GM21381 (cell line): ENCODE measurements around the gene MED12.
A peak's percentile ranks its signal among the peaks of the same experiment; 100 is the strongest.

Source experiments
- ATAC-seq: cut with Tn5 transposase; IDR thresholded peaks from one replicate; pipeline ENCODE4 v1.9.1; 2021; ENCODE audit warnings: mild to moderate bottlenecking, moderate library complexity; ENCODE audit not compliant: unreplicated experiment

MED12 gene

DNA sequence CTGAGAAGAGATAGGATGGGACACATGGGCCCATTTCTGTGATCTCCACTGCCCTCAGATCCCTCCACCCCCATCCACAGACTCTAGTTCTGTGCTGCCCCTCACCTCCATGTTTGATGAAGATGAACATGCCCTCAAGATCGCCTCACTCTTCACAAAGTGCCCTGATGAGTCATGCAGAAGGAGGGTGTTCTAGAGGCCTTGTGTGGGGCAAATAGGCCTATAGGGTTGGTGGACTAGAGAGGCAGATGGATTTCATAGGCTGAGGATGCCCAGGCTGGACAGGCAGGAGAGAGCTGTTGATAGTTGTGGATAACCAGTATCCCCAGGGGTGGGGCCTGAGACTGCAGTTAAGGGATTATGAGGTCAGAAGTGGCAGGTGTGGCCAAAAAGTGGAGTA lies 12.0 kb upstream of the MED12 start, which contains the start of gene CXorf65:
TSS of gene CXorf65 (minus strand) at position 314 of the 400 bp plus-strand sequence. CDS start at position 130, 184 bp downstream.
- ATAC-seq = no peak

DNA sequence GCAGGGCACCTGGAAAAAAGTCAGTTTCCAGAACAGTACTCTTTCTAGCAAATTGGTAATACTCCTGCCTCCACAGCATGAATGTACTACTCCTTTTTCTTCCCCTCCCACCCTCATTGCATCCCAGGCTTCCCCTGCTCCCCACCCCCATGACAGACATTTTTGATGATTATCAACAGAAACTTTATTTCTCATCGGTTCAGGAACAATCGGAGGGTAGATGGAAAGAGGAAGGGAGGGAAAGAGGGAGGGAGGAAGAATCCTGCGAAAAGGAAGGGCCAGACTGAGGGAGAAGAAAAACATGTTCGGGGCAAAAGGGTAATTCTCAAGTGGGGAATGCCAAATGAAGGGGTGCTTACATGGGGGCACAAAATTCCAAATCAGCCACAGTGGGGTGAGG lies 11.2 kb upstream of the MED12 start:
- ATAC-seq = no peak

DNA sequence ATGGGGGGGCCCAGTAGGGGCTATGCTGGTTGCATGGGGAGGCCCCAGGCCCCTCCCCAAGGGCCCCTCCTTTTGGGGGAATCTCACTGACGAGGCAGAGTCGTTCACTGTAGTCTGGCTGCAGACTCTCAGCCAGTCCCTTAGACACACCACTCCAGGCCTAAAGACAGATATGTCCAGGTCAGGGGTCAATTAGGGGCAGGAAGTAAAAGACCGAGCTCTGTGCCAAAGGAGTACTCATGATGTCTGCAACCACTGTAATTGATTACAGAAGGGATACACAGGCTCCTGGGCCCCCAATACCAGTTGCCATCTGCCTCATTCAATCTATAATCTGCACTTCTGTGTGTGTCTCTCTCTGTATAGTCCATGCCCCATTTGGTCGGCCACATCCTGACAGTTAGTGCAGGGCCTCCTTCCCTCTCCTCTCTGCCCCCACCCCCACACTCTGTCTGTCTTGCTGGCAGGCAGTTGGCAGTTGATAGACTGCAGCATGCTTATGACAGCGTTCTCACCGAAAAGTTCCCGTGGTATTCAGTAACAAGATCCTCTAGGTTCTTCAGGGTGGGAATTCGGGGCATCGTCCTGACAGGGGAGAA lies 10.5 kb upstream of the MED12 start:
- ATAC-seq = no peak

DNA sequence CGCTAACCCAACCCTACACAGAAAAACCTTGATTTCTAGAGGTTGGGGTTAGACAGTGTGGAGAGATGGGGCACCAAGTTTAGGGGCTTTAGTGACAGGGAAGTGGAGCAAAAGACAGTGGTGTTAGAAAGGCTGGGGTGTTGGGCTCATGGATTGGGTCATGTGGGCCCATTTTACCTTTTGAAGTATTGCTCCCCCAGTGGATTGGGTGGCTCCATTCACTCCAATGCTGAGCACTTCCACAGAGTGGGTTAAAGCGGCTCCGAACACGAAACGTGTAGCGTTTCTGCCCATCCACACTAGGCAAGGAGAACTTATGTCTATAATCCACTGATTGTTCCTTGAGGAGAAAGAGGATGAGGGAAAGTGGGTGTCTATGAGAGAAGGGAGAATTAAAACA lies 9.3 kb upstream of the MED12 start:
- ATAC-seq = no peak

DNA sequence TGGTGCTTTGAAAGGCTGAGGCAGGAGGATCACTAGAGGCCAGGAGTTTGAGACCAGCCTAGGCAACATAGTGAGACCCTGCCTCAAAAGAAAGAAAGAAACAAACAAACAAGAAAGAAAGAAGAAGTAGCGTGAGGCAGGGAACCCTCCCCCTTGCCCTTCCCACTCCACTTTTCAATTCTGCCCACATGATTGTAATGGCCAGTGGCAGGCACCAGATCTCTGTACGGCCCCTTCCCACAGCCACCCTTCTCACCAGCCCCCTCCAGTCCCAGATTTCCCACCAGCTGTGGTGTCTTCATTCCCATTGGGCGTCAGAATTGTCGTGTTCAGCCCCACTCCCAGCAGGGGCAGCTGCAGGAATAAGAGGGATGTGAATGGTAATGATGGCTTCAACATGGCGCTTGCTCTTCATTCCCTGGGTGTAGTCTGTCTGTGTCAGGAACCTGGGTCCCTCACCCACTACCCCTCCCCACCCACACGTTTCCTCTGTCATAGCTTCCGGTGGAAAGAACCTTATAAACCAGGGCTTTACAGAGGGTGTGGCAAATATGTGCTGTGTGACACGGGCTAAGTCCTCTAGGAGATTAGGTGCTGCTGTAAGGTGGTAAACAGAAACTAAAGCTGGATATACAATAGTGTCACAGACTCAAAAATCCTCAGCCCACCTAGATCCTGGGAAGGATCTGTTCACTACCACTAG lies 7.1 kb upstream of the MED12 start, which contains the start of gene IL2RG:
TSS of gene IL2RG (minus strand) at position 437 of the 703 bp plus-strand sequence. CDS start at position 399, 38 bp downstream.
- peak; percentile 79 for ATAC-seq

DNA sequence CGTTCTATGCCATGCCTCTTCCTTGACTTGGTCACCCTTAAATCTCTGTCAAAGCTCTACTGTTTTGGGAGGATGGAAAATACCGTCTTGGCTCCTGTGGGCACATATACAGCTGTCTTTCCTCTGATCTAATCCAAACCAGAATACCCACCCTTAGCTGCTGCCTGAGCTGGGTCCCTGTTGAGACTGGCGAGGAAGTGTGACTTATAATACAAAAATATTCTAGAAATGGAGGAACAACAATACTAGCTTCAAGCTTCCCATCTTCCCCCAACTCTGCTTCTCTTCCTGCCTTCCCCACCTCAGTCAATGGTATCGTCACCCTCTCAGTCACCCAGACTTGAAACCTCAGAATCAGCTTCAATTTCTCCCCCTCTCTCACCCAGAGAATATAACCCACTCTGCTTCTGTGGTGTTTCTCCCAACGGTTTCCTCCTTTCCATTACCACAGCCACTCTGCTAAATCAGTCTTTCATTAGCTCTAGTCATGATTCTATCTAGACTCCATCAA lies 6.4 kb upstream of the MED12 start:
- ATAC-seq = peak; percentile 20

DNA sequence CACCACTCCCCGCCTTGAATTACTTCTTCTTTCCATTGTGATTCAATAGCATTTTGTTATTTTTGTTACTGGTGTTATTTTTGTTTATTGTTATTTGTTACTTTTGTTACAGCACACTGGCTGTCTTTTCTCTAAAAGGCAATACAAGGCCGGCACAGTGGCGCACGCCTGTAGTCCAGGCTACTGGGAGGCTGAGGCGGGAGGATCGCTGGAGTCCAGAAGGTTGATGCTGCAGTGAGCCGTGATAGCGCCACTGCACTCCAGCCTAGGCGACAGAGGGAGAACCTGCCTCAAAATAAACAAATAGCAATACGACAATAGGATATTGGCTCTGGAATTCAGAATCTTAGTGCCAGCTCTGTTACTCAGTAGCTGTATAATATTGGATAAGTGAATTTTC lies 1.0 kb upstream of the MED12 start:
- no peak for ATAC-seq

DNA sequence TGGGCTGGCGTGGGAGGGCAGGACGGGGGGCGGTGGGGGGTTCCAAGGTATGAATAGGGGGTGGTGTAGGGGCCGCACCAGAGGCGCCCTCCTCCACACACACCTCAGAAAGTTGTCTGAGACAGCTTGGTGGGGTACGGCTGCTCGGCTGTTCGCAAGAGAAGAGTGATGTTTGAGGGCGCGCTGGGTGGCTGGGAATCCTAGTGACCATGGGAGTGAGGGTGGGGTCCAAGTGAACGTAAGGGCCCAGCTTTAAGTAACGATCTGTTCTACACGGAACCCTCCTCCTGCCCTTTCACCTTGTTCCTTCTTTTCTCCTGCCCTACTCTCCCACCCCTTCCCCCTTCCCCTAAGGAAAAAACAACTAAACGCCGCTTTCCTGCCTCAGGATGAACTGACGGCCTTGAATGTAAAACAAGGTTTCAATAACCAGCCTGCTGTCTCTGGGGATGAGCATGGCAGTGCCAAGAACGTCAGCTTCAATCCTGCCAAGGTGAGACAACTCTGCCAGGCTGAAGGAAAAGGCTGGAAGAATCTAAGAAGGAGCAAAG lies 664 bp downstream of the MED12 start:
- ATAC-seq = no peak

DNA sequence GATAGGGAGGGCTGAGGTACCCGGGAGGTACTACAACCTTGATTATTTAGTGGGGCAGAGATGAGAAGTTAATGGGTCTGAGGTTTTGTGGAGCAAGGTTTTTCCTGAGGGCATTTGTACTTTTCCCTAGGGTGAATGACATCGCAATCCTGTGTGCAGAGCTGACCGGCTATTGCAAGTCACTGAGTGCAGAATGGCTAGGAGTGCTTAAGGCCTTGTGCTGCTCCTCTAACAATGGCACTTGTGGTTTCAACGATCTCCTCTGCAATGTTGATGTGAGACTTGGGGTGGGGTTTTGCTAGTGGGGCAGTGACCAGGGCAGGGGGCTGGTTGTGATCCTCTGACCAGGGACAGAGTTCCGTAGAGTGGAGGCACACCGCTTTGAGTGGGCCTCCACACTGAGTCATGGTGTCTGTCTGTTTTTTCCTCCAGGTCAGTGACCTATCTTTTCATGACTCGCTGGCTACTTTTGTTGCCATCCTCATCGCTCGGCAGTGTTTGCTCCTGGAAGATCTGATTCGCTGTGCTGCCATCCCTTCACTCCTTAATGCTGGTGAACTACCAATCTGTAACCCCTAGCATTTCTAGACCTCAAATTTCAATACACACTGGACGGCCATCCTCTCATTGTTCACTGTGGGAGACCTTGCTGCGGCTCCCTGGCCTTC lies 9.9 kb downstream of the MED12 start:
- no peak for ATAC-seq

DNA sequence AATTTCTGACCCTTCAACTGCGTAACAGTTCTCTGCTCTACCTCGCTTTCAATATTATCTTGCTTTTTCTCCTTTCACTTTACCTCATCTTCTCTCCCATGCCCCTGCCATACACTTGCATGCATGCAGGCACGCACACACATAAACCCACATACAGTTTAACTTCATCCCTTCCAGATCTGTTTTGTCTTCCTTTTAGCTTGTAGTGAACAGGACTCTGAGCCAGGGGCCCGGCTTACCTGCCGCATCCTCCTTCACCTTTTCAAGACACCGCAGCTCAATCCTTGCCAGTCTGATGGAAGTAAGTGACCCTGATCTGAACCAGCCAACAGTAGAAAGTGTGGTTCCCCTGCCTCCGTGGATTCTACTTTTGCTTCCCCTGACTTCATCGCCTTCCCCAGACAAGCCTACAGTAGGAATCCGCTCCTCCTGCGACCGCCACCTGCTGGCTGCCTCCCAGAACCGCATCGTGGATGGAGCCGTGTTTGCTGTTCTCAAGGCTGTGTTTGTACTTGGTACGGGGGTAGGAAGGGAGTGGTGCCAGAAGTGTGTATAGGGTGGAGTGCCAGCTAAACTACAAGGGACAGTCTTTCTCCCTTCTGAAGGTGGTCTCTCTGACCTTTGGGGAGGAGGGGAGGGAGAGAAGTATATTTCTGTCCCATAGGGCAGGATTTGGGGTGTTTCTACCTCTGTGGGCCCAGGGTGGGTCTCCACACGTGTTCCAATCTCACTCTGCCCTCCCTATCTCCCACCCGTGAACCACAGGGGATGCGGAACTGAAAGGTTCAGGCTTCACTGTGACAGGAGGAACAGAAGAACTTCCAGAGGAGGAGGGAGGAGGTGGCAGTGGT lies 10.7 kb downstream of the MED12 start:
- no peak for ATAC-seq

DNA sequence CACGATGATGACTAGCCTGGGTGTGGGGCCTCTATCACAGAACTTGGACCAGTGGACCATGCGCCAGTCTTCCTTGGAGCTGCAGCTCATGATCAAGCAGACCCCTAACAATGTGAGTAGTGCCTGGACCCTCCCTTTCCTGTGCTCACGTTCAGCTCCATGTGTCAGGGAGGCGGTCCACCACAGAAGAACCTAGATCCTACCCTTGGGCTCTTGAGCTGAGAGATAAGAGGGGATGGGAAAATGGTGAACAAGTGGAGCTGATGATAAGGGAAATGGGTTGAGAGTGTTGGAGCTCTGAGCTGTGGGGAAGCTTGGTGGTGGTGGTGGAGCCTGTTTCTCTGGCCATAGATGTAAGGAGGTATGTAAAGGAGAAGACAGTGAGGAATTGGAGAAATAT lies 13.1 kb downstream of the MED12 start:
- ATAC-seq = no peak

DNA sequence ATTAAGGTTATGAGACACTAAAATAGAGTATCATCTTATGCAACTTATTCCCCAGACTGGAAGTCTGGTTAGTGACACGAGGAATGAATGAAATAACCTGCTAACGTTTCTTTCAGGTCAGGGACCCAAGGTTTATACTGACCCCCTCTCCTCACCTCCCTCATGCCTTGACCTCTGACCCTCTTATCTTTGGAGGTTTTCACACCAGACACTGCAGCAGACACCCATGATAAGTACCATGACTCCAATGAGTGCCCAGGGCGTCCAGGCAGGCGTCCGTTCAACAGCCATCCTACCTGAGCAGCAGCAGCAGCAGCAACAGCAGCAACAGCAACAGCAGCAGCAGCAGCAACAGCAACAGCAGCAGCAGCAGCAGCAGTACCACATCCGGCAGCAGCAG lies 22.0 kb downstream of the MED12 start:
- ATAC-seq = no peak

DNA sequence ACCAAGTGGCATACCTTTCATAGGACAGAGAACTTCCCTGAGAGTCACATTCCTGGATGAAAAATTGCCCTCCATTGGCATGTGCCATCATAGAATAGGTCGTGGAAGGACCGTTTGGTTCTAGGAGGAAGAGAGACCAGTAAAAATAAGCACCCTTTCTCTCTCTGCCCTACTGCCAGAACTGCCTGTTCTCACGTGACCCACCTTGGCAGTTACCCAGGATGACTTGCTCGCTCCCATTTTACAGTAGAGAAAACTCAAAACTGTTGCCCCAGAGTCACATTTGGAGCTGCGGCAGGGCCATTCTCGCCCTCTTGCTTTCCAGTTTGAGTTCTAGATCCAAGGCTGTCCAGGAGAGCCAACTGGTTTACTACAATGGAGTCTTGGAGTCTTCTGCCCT lies 25.1 kb downstream of the MED12 start:
- no peak for ATAC-seq

DNA sequence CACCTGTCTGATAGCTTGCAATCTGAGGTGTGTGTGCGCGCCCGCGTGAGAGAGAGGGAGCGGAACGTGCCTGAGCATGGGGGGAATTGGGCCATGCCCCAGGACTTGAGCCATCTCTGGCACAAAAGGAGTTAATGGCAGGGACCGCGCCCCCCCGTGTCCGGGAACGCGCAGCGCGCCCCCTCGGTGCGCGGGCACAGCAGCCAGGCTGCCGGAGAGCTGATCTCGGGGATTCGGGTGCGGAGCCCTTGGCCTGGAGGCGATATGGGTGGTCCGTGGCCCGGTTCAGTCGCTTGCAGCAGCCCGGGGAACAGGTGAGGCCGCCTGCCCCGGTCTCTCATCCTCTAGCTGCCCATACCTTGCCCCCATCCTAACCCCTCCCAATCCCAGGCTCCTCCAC lies 26.3 kb downstream of the MED12 start, which contains the start of gene NLGN3:
TSS of gene NLGN3 (plus strand) at position 191 of the 400 bp plus-strand sequence. CDS start 2,909 bp downstream, outside the sequence.
- ATAC-seq = no peak

DNA sequence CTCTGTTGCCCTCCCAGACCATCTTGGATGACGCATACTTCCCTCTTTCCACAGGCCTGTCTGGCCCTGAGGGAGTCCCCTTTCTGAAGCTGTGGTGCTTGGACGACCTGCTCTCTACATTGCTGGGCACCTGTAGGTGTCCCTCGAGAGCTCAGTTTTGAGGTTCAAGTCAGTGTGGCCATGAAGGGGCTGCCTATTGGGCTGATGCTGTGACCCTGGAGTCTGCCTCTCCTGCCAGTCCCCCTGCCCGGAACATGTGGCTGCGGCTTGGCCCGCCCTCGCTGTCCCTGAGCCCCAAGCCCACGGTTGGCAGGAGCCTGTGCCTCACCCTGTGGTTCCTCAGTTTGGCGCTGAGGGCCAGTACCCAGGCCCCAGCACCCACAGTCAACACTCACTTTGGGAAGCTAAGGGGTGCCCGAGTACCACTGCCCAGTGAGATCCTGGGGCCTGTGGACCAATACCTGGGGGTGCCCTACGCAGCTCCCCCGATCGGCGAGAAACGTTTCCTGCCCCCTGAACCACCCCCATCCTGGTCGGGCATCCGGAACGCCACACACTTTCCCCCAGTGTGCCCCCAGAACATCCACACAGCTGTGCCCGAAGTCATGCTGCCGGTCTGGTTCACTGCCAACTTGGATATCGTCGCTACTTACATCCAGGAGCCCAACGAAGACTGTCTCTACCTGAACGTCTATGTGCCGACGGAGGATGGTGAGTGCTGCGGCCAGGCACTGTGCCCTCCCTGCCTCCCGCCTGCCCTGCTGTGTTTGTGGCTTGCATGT lies 29.3 kb downstream of the MED12 start:
- ATAC-seq = no peak

DNA sequence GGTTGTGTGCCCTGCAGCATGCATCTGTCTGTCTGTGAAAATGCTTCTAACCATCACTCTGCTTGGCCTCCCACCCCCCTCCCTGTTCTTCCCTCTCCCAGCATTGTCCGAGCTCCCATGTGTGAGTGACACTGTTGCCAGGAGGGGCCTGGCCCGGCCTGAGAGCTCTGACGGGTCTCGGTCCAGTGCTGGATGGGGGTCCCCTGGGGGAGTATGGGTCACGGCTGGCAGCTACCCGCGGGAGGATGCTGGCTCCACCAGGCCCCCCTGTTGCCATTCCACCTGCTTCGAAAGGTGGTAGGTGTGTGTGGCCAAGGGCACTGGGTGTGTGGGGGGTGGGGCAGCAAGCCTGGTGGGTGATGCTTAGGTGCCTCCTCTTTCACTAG lies 29.9 kb downstream of the MED12 start:
- no peak for ATAC-seq

DNA sequence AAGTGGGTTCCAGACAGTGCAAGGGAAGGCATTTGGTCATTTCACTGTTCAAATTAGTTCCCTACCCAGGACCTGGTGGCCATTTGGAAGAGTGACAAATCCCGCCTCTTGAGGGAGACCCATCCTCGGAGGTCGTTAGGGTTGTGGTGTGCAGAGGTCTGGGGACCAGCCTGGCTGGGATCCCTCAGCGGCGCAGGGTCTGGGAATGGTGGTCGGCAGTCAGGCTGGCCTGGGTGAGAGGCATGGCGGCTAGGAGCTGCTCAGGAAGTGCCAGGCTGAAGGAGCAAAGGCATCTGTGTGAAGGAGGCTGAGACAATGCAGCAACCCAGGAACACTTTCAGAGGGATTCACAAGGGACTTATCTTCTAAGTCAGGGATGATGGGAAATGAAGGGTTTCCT lies 33.0 kb downstream of the MED12 start:
- ATAC-seq = no peak

DNA sequence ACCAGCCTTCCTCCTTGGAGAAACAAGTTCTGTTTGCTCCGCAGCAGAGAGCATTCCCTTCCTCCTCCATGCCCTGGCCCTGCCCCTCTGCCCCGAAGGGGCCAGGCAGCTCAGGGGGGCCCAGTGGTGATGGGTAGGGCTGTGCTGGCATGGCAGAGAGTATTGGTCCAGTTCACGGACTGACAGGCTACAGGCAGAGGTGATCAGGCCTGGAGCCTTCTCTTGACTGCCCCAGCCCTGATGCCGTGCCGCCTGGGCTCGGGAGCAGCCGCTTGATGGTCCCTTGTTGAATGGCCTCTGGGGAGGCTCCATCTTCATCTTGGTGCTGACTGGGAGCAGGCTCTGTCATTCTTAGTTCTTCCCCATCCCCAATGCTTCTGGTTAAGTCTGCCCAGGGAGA lies 35.8 kb downstream of the MED12 start:
- no peak for ATAC-seq

DNA sequence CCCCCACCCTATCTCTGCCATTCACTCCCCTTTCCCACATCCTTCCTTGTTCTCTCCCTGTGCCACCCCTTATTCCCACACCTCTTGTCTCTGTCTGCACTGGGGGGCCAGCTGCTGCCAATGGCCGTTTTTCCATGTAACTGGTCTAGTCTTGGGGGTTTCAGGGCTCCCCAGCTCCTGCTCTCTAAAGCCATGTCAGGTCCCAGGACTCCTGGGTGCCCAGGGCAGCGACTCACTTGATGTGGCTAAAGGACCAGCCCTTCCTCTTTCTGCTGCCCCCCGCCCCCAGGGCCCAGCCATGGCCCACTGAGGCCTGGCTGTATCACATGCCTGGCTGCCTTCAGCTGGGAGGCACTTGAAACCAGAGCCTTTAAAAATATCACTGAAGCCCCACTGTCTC lies 36.2 kb downstream of the MED12 start:
- no peak for ATAC-seq

DNA sequence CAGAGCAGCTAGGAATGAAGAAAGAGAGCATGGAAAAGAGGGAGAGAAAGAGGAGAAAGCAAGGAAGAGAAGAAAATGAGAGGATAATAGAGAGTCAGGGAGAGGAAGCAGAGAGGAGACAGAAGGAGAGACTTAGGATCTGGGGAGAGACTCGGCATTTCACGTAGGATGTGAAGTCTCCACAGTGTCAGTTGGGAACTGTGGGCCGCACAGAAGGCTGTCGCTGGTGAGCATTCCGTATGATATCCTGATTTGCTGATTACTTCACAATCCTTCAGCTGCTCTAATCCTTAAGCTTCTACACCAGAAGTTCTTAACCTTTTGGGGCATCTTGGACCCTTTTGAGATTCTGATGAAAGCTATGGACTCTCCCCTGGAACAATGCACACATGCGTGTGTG lies 40.2 kb downstream of the MED12 start:
- ATAC-seq = no peak
